Panc1 (cell line): Measurements from ENCODE around the gene RHBDL1. TPM values are rescaled to one million over a fixed set of nuclear protein-coding genes. Genes with fewer than 3 reads are reported as not detected.
A peak's percentile ranks its signal among the peaks of the same experiment; 100 is the strongest.

Experiments used
- ATAC-seq: fragments of 200-7000 bp; cut with Tn5 transposase; 2 replicates; pipeline ENCODE4 v1.9.1; 2020; ENCODE audit warnings: mild to moderate bottlenecking, moderate library complexity
- BruUV-seq: library from RNA; stranded (reverse); fragments of 400-500 nt; replicated peaks from 2 replicates; lab custom pipeline; 2021; lab: Mats Ljungman, UMichigan
- CTCF ChIA-PET: fragments of 300-600 bp; sonication (Branson Sonifier 250); formaldehyde crosslinking; loops from one replicate; lab custom pipeline; 2022; ENCODE audit warnings: antibody characterized with exemption; lab: Charles Lee
- POLR2A ChIA-PET: fragments of 300-600 bp; sonication (Branson Sonifier 250); formaldehyde crosslinking; loops from one replicate; lab custom pipeline; 2022; ENCODE audit warnings: antibody characterized with exemption; lab: Charles Lee
- DNase-seq: peaks from one replicate; pipeline ENCODE4 v3.0.0-alpha.2; 2010; ENCODE audit warnings: low read depth, low spot score
- H3K27ac ChIP-seq: 2 replicates; pipeline ENCODE4 v1.5.1; 2011; ENCODE audit warnings: mild to moderate bottlenecking, low read length, inconsistent platforms
- H3K27me3 ChIP-seq: fragments of 200-500 bp; sonication (Bioruptor generic); 2 replicates; pipeline ENCODE4 v1.6.0; 2014; ENCODE audit warnings: low read length, inconsistent platforms; ENCODE audit not compliant: control insufficient read depth, insufficient read depth
- H3K36me3 ChIP-seq: fragments of 200-500 bp; sonication (Bioruptor generic); 2 replicates; pipeline ENCODE4 v1.5.1; 2014; ENCODE audit warnings: inconsistent platforms, mild to moderate bottlenecking, low read length, moderate library complexity; ENCODE audit not compliant: control insufficient read depth, insufficient read depth
- H3K4me1 ChIP-seq: 2 replicates; pipeline ENCODE4 v1.5.1; 2011; ENCODE audit warnings: inconsistent platforms, mild to moderate bottlenecking, low read length, moderate library complexity; ENCODE audit not compliant: control insufficient read depth, insufficient read depth
- H3K4me3 ChIP-seq, 2 experiments: 2 replicates each; pipeline ENCODE4 v1.5.1; 2011 to 2012; ENCODE audit warnings: low read depth in 2 of 2, low read length in 2 of 2, mild to moderate bottlenecking in 2 of 2, inconsistent platforms in 1 of 2, moderate library complexity in 1 of 2
- H3K9me3 ChIP-seq: fragments of 200-500 bp; sonication (Bioruptor generic); 2 replicates; pipeline ENCODE4 v1.5.1; 2014; ENCODE audit warnings: low read depth, mild to moderate bottlenecking, inconsistent platforms, low read length, moderate library complexity; ENCODE audit not compliant: control insufficient read depth, insufficient read depth
- CTCF ChIP-seq: fragments of 450-650 bp; IDR thresholded peaks from 2 replicates; pipeline ENCODE4 v1.5.1; 2017; ENCODE audit warnings: mild to moderate bottlenecking
- POLR2AphosphoS5 ChIP-seq: IDR thresholded peaks from 2 replicates; pipeline ENCODE4 v1.6.1; 2012; ENCODE audit warnings: mild to moderate bottlenecking, low read depth, low read length, moderate library complexity
- REST ChIP-seq, 2 experiments: IDR thresholded peaks; 2 replicates each; pipeline ENCODE4 v1.6.1; 2011 to 2012; ENCODE audit warnings: low read depth in 2 of 2, control low read depth in 1 of 2, low read length in 1 of 2, mild to moderate bottlenecking in 1 of 2, moderate library complexity in 1 of 2; ENCODE audit not compliant: insufficient read depth in 1 of 2
- SIN3A ChIP-seq: IDR thresholded peaks from 2 replicates; pipeline ENCODE4 v1.6.1; 2012; ENCODE audit warnings: low read depth, mild to moderate bottlenecking, low read length, moderate library complexity, borderline replicate concordance; ENCODE audit not compliant: insufficient read depth
- TCF7L2 ChIP-seq: IDR thresholded peaks from 2 replicates; pipeline ENCODE4 v1.6.1; 2011; ENCODE audit warnings: mild to moderate bottlenecking, low read depth, low read length, inconsistent platforms
- in situ Hi-C: cut with HindIII; loops from 2 replicates; pipeline ENCODE4 v1.10.0; 2016; ENCODE audit warnings: low sequenced_read_pairs, low pct_unique_long_range_greater_than_20kb
- intact Hi-C: fragments of 100-400 bp; cut with micrococcal nuclease; formaldehyde crosslinking; loops from one replicate; pipeline ENCODE4 v1.10.0; 2022; ENCODE audit not compliant: unreplicated experiment
- total RNA-seq: library from RNA; stranded (reverse); gene quantifications from one replicate; pipeline ENCODE4 v1.2.1, GENCODE V29; 2021; ENCODE audit not compliant: unreplicated experiment

RHBDL1 gene
- total RNA-seq, 1 experiment from 2014 or later, result 6.6 TPM

GRCh38 chr16:658679-659571 is 16.5 kb upstream of the RHBDL1 start:
- in situ Hi-C loops (no loop called here), intact Hi-C loops (no loop called here)
- DNase-seq (no peak), ATAC-seq (no peak)
- H3K36me3 ChIP-seq, result no peaks in the 10 kb centered on the region
- H3K27me3 ChIP-seq, result no peaks in the 10 kb centered on the region
- H3K27ac ChIP-seq, result no peak overlapping the region; the same call in 1 of the 2 replicates
- ChIA-PET CTCF (no interaction called here), POLR2A (interaction anchor here (1.3 kb wide), 1 partner anchor 9 kb away, joined by 4 read pairs; the partner anchor contains the start of gene WDR90)
- peaks cover 15% of the 10 kb centered on the region for H3K4me1 ChIP-seq
- TF ChIP-seq TCF7L2 (no peak), SIN3A (no peak), CTCF (no peak; the same call in 1 of the 2 replicates), POLR2AphosphoS5 (no peak)
- no TSS peak for BruUV-seq
- H3K9me3 ChIP-seq, result no peaks in the 10 kb centered on the region
- H3K4me3 ChIP-seq, result no peak overlapping the region

GRCh38 chr16:659618-660017 is 15.9 kb upstream of the RHBDL1 start:
- 0 out of 2 replicates have a peak, but pooled peaks have one; percentile 29 for TF ChIP-seq CTCF
- no peak for TF ChIP-seq POLR2AphosphoS5
- no peak for TF ChIP-seq TCF7L2
- TF ChIP-seq REST (IDR thresholded peaks at IDR 0.05; ENCODE audit: insufficient read depth in 1 of 2, low read depth in 2 of 2, low read length in 1 of 2), result no peak
- Histone ChIP-seq H3K9me3 (no peaks in the 10 kb centered on the region), H3K27ac (peak overlapping the region; percentile 87), H3K27me3 (no peaks in the 10 kb centered on the region), H3K4me3 (no peak overlapping the region; a peak in 1 of 4 replicates), H3K4me1 (peaks cover 15% of the 10 kb centered on the region), H3K36me3 (no peaks in the 10 kb centered on the region)
- DNase-seq (no peak), ATAC-seq (no peak)
- in situ Hi-C loops, result no loop called here
- POLR2A ChIA-PET, result interaction anchor here (1.3 kb wide), 1 partner anchor 10 kb away, joined by 4 read pairs; the partner anchor contains the start of gene WDR90
- BruUV-seq, result no TSS peak
- CTCF ChIA-PET, result no interaction called here
- intact Hi-C loops, result no loop called here
